T follicular helper cell (primary cell): Measurements from ENCODE around the gene RUVBL2.
"Not testable (repeated sequence)": the region's sequence is repeated elsewhere in the genome, so short reads cannot be mapped to it uniquely, and the experiment has no call there.

Experiments used
- DNase-seq: peaks from one replicate; pipeline ENCODE4 v3.0.0-alpha.2; 2020; ENCODE audit warnings: low read depth

Gene RUVBL2

GRCh38 chr19:49018388-49019241 lies 24.9 kb downstream of the RUVBL2 start:
- DNase-seq = not testable (repeated sequence)

GRCh38 chr19:49019242-49019932 lies 25.7 kb downstream of the RUVBL2 start:
- DNase-seq = peak; percentile 50

- no peak for DNase-seq
Measured at GRCh38 chr19:49020342-49020741, 26.7 kb downstream of the RUVBL2 start.

- DNase-seq = no peak
Measured at GRCh38 chr19:49020931-49021895, 27.5 kb downstream of the RUVBL2 start.

GRCh38 chr19:49022116-49022515 lies 28.4 kb downstream of the RUVBL2 start:
- DNase-seq = no peak

GRCh38 chr19:49024233-49024632 lies 30.5 kb downstream of the RUVBL2 start, which contains the start of gene CGB3:
Gene CGB3 (minus strand): TSS chr19:49024333. CDS start chr19:49023971, 362 bp downstream.
- not testable (repeated sequence) for DNase-seq

GRCh38 chr19:49025088-49025487 lies 31.4 kb downstream of the RUVBL2 start:
- not testable (repeated sequence) for DNase-seq

GRCh38 chr19:49025599-49025998 lies 31.9 kb downstream of the RUVBL2 start:
- DNase-seq = not testable (repeated sequence)

GRCh38 chr19:49028686-49029085 lies 35.0 kb downstream of the RUVBL2 start:
- DNase-seq = not testable (repeated sequence)

GRCh38 chr19:49029749-49030148 lies 36.1 kb downstream of the RUVBL2 start:
- DNase-seq = not testable (repeated sequence)

GRCh38 chr19:49030323-49030722 lies 36.6 kb downstream of the RUVBL2 start:
- DNase-seq = not testable (repeated sequence)

GRCh38 chr19:49031642-49032301 lies 38.1 kb downstream of the RUVBL2 start, which contains the start of gene CGB2:
Gene CGB2 (plus strand): TSS chr19:49031890. CDS start chr19:49032096, 206 bp downstream.
- peak; percentile 30 for DNase-seq

- DNase-seq = not testable (repeated sequence)
Measured at GRCh38 chr19:49036815-49037214, 43.1 kb downstream of the RUVBL2 start, which contains the start of gene CGB1. Gene CGB1 (minus strand): TSS chr19:49036895. CDS start chr19:49036711, 184 bp downstream.

- not testable (repeated sequence) for DNase-seq
Measured at GRCh38 chr19:49038111-49038510, 44.4 kb downstream of the RUVBL2 start.

- DNase-seq = not testable (repeated sequence)
Measured at GRCh38 chr19:49038557-49039276, 45.0 kb downstream of the RUVBL2 start.

GRCh38 chr19:49039736-49040135 lies 46.0 kb downstream of the RUVBL2 start:
- DNase-seq = not testable (repeated sequence)

- no peak for DNase-seq
Measured at GRCh38 chr19:49042177-49042576, 48.5 kb downstream of the RUVBL2 start.

GRCh38 chr19:49042666-49043065 lies 49.0 kb downstream of the RUVBL2 start:
- DNase-seq = not testable (repeated sequence)

- DNase-seq = not testable (repeated sequence)
Measured at GRCh38 chr19:49043548-49043947, 49.9 kb downstream of the RUVBL2 start, which contains the start of gene CGB5. Gene CGB5 (plus strand): TSS chr19:49043848. CDS start chr19:49044210, 362 bp downstream.

- not testable (repeated sequence) for DNase-seq
Measured at GRCh38 chr19:49049011-49049410, 55.3 kb downstream of the RUVBL2 start, which contains the start of gene CGB8. Gene CGB8 (minus strand): TSS chr19:49049111. CDS start chr19:49048739, 372 bp downstream.
